HG02885 (cell line): ENCODE measurements around the gene BCAS4.

Source experiments
- ATAC-seq: cut with Tn5 transposase; IDR thresholded peaks from one replicate; pipeline ENCODE4 v1.9.1; 2021; ENCODE audit warnings: mild to moderate bottlenecking; ENCODE audit not compliant: unreplicated experiment, poor library complexity

BCAS4 gene

GRCh38 chr20:50848846-50849673 lies 54.2 kb downstream of the BCAS4 start:
- peak; percentile 42 for ATAC-seq

- ATAC-seq: no peak
Observed at GRCh38 chr20:50850721-50851286, 55.9 kb downstream of the BCAS4 start.

- ATAC-seq: no peak
Observed at GRCh38 chr20:50852085-50852484, 57.2 kb downstream of the BCAS4 start.

GRCh38 chr20:50854506-50855249 lies 59.8 kb downstream of the BCAS4 start:
- no peak for ATAC-seq

GRCh38 chr20:50855498-50856474 lies 60.9 kb downstream of the BCAS4 start:
- no peak for ATAC-seq

GRCh38 chr20:50856475-50857041 lies 61.7 kb downstream of the BCAS4 start:
- no peak for ATAC-seq

GRCh38 chr20:50857348-50857747 lies 62.5 kb downstream of the BCAS4 start:
- no peak for ATAC-seq

- ATAC-seq: no peak
Observed at GRCh38 chr20:50858525-50858924, 63.7 kb downstream of the BCAS4 start.

GRCh38 chr20:50859161-50859560 lies 64.3 kb downstream of the BCAS4 start:
- ATAC-seq: no peak

- no peak for ATAC-seq
Observed at GRCh38 chr20:50861012-50861411, 66.2 kb downstream of the BCAS4 start.

GRCh38 chr20:50862546-50862945 lies 67.7 kb downstream of the BCAS4 start:
- no peak for ATAC-seq

- no peak for ATAC-seq
Observed at GRCh38 chr20:50865114-50865513, 70.3 kb downstream of the BCAS4 start.

- ATAC-seq: no peak
Observed at GRCh38 chr20:50865591-50865990, 70.7 kb downstream of the BCAS4 start.

GRCh38 chr20:50866036-50866685 lies 71.3 kb downstream of the BCAS4 start:
- no peak for ATAC-seq

- ATAC-seq: no peak
Observed at GRCh38 chr20:50866831-50867230, 72.0 kb downstream of the BCAS4 start.

GRCh38 chr20:50867805-50868204 lies 72.9 kb downstream of the BCAS4 start:
- ATAC-seq: no peak

GRCh38 chr20:50868509-50869495 lies 73.9 kb downstream of the BCAS4 start:
- ATAC-seq: no peak

GRCh38 chr20:50870561-50871161 lies 75.8 kb downstream of the BCAS4 start:
- ATAC-seq: no peak
